SK-N-SH (cell line): ENCODE data around the gene SPOCK1.

Experiments used
- EP300 ChIP-seq, 2 experiments: IDR thresholded peaks; 2 replicates each; pipeline versions ENCODE4 v1.4.0 to v1.6.1; 2012; ENCODE audit warnings: borderline replicate concordance in 1 of 2, low read depth in 1 of 2, low read length in 1 of 2
- FOXM1 ChIP-seq: IDR thresholded peaks from 2 replicates; pipeline ENCODE4 v1.4.0; 2012; ENCODE audit warnings: low read depth, mild to moderate bottlenecking
- MEF2A ChIP-seq: IDR thresholded peaks from 2 replicates; pipeline ENCODE4 v1.4.0; 2012; ENCODE audit warnings: low read depth, borderline replicate concordance
- NFIC ChIP-seq: IDR thresholded peaks from 2 replicates; pipeline ENCODE4 v1.4.0; 2012; ENCODE audit warnings: borderline replicate concordance
- NRF1 ChIP-seq: IDR thresholded peaks from 2 replicates; pipeline ENCODE4 v1.6.1; 2012; ENCODE audit warnings: low read depth, mild to moderate bottlenecking, low read length
- POLR2AphosphoS5 ChIP-seq: IDR thresholded peaks from 2 replicates; pipeline ENCODE4 v1.6.1; 2012; ENCODE audit warnings: low read depth, low read length
- SIN3A ChIP-seq: IDR thresholded peaks from 2 replicates; pipeline ENCODE4 v1.6.1; 2012; ENCODE audit warnings: low read depth, mild to moderate bottlenecking, low read length, moderate library complexity, borderline replicate concordance
- TCF12 ChIP-seq: IDR thresholded peaks from 2 replicates; pipeline ENCODE4 v1.4.0; 2012
- TF ChIP-seq, protein P1 (sequence below): fragments of 200-600 bp; sonication (generic); IDR thresholded peaks from 2 replicates; pipeline ENCODE4 v1.6.1; 2017; ENCODE audit warnings: antibody characterized with exemption, mild to moderate bottlenecking, moderate library complexity
- TF ChIP-seq, protein P2 (sequence below): IDR thresholded peaks from 2 replicates; pipeline ENCODE4 v1.4.0; 2012; ENCODE audit warnings: low read depth

DNA sequence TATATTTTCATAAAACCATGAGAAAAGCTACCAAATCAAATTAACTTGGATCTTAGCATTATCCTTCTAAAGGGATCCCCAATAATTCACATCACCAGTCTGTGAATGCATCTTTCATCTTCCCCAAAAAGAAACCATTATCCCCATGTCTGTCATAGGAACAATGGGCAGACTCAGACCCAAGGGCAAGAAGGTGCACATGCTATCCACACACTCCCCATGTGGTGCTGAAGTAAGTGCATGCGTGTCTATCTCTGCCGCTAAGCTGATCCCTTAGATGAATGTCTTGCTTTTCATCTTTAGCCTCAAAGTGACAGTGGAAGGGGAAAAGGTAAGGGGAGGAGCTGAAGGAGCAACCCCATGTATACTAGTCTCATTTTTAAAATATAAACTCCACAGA, 10.2 kb downstream of the SPOCK1 start:
- TF ChIP-seq SIN3A (no peak), POLR2AphosphoS5 (no peak), NFIC (no peak), FOXM1 (no peak), EP300 (IDR thresholded peaks at IDR 0.05; ENCODE audit: borderline replicate concordance in 1 of 2, low read depth in 1 of 2, low read length in 1 of 2) (no peak), NRF1 (no peak), TCF12 (no peak), MEF2A (no peak)
- TF ChIP-seq, protein P1, sequence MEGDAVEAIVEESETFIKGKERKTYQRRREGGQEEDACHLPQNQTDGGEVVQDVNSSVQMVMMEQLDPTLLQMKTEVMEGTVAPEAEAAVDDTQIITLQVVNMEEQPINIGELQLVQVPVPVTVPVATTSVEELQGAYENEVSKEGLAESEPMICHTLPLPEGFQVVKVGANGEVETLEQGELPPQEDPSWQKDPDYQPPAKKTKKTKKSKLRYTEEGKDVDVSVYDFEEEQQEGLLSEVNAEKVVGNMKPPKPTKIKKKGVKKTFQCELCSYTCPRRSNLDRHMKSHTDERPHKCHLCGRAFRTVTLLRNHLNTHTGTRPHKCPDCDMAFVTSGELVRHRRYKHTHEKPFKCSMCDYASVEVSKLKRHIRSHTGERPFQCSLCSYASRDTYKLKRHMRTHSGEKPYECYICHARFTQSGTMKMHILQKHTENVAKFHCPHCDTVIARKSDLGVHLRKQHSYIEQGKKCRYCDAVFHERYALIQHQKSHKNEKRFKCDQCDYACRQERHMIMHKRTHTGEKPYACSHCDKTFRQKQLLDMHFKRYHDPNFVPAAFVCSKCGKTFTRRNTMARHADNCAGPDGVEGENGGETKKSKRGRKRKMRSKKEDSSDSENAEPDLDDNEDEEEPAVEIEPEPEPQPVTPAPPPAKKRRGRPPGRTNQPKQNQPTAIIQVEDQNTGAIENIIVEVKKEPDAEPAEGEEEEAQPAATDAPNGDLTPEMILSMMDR = no peak
- TF ChIP-seq, protein P2, sequence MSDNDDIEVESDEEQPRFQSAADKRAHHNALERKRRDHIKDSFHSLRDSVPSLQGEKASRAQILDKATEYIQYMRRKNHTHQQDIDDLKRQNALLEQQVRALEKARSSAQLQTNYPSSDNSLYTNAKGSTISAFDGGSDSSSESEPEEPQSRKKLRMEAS = no peak
